HG02870 (cell line): ENCODE measurements around the gene GLRB.
A peak's percentile ranks its signal among the peaks of the same experiment; 100 is the strongest.
"Not testable (repeated sequence)": the region's sequence is repeated elsewhere in the genome, so short reads cannot be mapped to it uniquely, and the experiment has no call there.

Source experiments
- ATAC-seq: cut with Tn5 transposase; IDR thresholded peaks from one replicate; pipeline ENCODE4 v1.9.1; 2021; ENCODE audit warnings: mild to moderate bottlenecking, moderate library complexity; ENCODE audit not compliant: unreplicated experiment

The GLRB gene

GRCh38 chr4:157075811-157076577, at the start of gene GLRB:
Gene GLRB (plus strand): TSS chr4:157076150. CDS start chr4:157078025, 1,875 bp downstream.
- no peak for ATAC-seq

GRCh38 chr4:157035471-157035870, 40.5 kb upstream of the GLRB start:
- no peak for ATAC-seq

GRCh38 chr4:157040405-157040804, 35.5 kb upstream of the GLRB start:
- no peak for ATAC-seq

GRCh38 chr4:157043131-157043530, 32.8 kb upstream of the GLRB start:
- no peak for ATAC-seq

- ATAC-seq, result peak; percentile 72
Observed at GRCh38 chr4:157045507-157046127, 30.3 kb upstream of the GLRB start.

GRCh38 chr4:157048248-157048647, 27.7 kb upstream of the GLRB start:
- no peak for ATAC-seq

GRCh38 chr4:157050561-157050960, 25.4 kb upstream of the GLRB start:
- ATAC-seq, result no peak

GRCh38 chr4:157052429-157053040, 23.4 kb upstream of the GLRB start:
- no peak for ATAC-seq

- ATAC-seq, result no peak
Observed at GRCh38 chr4:157057218-157057617, 18.7 kb upstream of the GLRB start.

GRCh38 chr4:157058899-157059298, 17.1 kb upstream of the GLRB start:
- ATAC-seq, result not testable (repeated sequence)

GRCh38 chr4:157072002-157072401, 3.9 kb upstream of the GLRB start:
- no peak for ATAC-seq

GRCh38 chr4:157075401-157075800, 549 bp upstream of the GLRB start:
- no peak for ATAC-seq

- no peak for ATAC-seq
Observed at GRCh38 chr4:157076578-157076947, 613 bp downstream of the GLRB start.

GRCh38 chr4:157079441-157079840, 3.5 kb downstream of the GLRB start:
- ATAC-seq, result no peak

GRCh38 chr4:157080605-157081004, 4.7 kb downstream of the GLRB start:
- no peak for ATAC-seq

- ATAC-seq, result no peak
Observed at GRCh38 chr4:157095716-157096115, 19.8 kb downstream of the GLRB start.

- no peak for ATAC-seq
Observed at GRCh38 chr4:157096439-157096838, 20.5 kb downstream of the GLRB start.

- ATAC-seq, result no peak
Observed at GRCh38 chr4:157099506-157099905, 23.6 kb downstream of the GLRB start.

- no peak for ATAC-seq
Observed at GRCh38 chr4:157104541-157104940, 28.6 kb downstream of the GLRB start.

- no peak for ATAC-seq
Observed at GRCh38 chr4:157114671-157115070, 38.7 kb downstream of the GLRB start.

GRCh38 chr4:157115613-157116335, 39.8 kb downstream of the GLRB start:
- no peak for ATAC-seq
